ENCODE measurements around the gene MORN2. TPM values are rescaled to one million over a fixed set of nuclear protein-coding genes. Genes with fewer than 3 reads are reported as not detected.
A peak's percentile ranks its signal among the peaks of the same experiment; 100 is the strongest.
"Not testable (repeated sequence)": the region's sequence is repeated elsewhere in the genome, so short reads cannot be mapped to it uniquely, and the experiment has no call there.

The MORN2 gene
- 10 to 100 TPM in 9 of 12 donors, 1 to 10 TPM in 1, not detected in 2; 9.2 to 21.1 (median 13.8) TPM for polyA plus RNA-seq (ENCODE audit: insufficient read length in 12 of 12)
- long read RNA-seq, donor 1, transcript MORN2-201 (5 exons, 739 nt), result major isoform, 15 of 20 reads
- long read RNA-seq, donor 1, partial matches to known transcripts, result 5 of 20 reads
- long read RNA-seq, donor 1, other reads (novel, unspliced or antisense), result 0 of 20 reads
- long read RNA-seq, donor 2, transcript MORN2-201 (5 exons, 739 nt), result major isoform, 8 of 8 reads
- long read RNA-seq, donor 2, partial matches to known transcripts, result 0 of 8 reads
- long read RNA-seq, donor 2, other reads (novel, unspliced or antisense), result 0 of 8 reads
- long read RNA-seq, donor 3, transcript MORN2-201 (5 exons, 739 nt), result major isoform, 5 of 5 reads
- long read RNA-seq, donor 3, partial matches to known transcripts, result 0 of 5 reads
- long read RNA-seq, donor 3, other reads (novel, unspliced or antisense), result 0 of 5 reads
- long read RNA-seq, donor 4, result 0 reads
- long read RNA-seq, donor 5, transcript MORN2-201 (5 exons, 739 nt), result major isoform, 10 of 10 reads
- long read RNA-seq, donor 5, partial matches to known transcripts, result 0 of 10 reads
- long read RNA-seq, donor 5, other reads (novel, unspliced or antisense), result 0 of 10 reads
- long read RNA-seq, donor 6, transcript MORN2-201 (5 exons, 739 nt), result major isoform, 6 of 6 reads
- long read RNA-seq, donor 6, partial matches to known transcripts, result 0 of 6 reads
- long read RNA-seq, donor 6, other reads (novel, unspliced or antisense), result 0 of 6 reads
- long read RNA-seq, donor 7, transcript MORN2-201 (5 exons, 739 nt), result major isoform, 6 of 7 reads
- long read RNA-seq, donor 7, partial matches to known transcripts, result 0 of 7 reads
- long read RNA-seq, donor 7, other reads (novel, unspliced or antisense), result 0 of 7 reads
- long read RNA-seq, donor 8, transcript MORN2-201 (5 exons, 739 nt), result major isoform, 9 of 9 reads
- long read RNA-seq, donor 8, partial matches to known transcripts, result 0 of 9 reads
- long read RNA-seq, donor 8, other reads (novel, unspliced or antisense), result 0 of 9 reads
- long read RNA-seq, donor 9, transcript MORN2-201 (5 exons, 739 nt), result major isoform, 9 of 9 reads
- long read RNA-seq, donor 9, partial matches to known transcripts, result 0 of 9 reads
- long read RNA-seq, donor 9, other reads (novel, unspliced or antisense), result 0 of 9 reads
- long read RNA-seq, donor 10, transcript MORN2-201 (5 exons, 739 nt), result major isoform, 7 of 7 reads
- long read RNA-seq, donor 10, partial matches to known transcripts, result 0 of 7 reads
- long read RNA-seq, donor 10, other reads (novel, unspliced or antisense), result 0 of 7 reads
- long read RNA-seq, donor 11, transcript MORN2-201 (5 exons, 739 nt), result major isoform, 8 of 8 reads
- long read RNA-seq, donor 11, partial matches to known transcripts, result 0 of 8 reads
- long read RNA-seq, donor 11, other reads (novel, unspliced or antisense), result 0 of 8 reads

- DNase-seq, result peak; percentile 88
Observed at GRCh38 chr2:38875576-38876367, at the start of gene MORN2, which contains the start of gene DHX57. Gene MORN2 (plus strand): TSS chr2:38875976. Gene DHX57 (minus strand): TSS chr2:38875934. CDS start chr2:38868405, 7,529 bp downstream.

DNA sequence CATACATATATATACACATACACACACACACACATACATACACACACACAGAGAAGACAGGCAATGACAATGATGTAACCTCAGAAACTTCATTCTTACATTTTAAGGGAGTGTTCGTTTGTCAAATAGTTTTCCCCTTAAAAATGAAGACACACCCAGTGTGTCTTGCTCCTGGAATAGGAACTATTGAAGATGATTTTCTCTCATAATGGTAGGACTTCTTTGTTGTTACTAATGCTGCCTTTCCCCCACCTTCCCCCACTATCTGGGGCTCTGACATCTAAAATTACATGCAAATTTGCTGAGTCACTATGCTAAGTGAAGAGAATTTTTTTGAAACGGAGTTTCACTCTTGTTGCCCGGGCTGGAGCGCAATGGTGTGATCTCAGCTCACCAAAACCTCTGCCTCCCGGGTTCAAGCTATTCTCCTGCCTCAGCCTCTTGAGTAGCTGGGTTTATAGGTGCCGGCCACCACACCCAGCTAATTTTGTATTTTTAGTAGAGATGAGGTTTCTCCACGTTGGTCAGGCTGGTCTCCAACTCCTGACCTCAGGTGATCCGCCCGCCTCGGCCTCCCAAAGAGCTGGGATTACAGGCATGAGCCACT is 48.1 kb upstream of the MORN2 start:
- not testable (repeated sequence) for DNase-seq

- no peak for DNase-seq
Observed at GRCh38 chr2:38828460-38828859, 47.3 kb upstream of the MORN2 start.

GRCh38 chr2:38829971-38830370 is 45.8 kb upstream of the MORN2 start:
- DNase-seq, result no peak

DNA sequence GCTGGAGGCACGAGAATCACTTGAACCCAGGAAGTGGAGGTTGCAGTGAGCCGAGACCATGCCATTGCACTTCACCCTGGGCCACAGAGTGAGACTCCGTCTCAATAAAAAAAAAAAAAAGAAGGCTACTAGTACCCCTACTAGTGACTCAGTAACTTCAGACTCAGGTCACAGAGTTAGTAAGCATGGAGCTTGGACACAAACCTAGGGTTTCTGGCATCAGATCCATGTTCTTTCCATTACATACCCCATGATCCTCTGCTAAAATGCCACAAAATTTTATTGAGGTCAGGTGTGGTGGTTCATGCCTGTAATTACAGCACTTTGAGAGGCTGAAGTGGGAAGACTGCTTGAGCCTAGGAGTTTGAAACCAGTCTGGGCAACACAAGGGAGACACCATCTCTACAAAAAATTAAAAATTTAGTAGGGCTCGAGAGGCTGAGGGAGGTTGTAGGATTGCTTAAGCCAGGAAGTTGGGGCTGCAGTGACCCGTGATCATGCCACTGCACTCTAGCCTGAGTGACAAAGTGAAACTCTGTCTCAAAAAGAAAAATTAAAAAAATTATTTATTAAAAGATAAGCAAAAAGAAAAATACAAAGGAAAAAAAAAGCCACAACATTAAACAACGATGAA is 45.1 kb upstream of the MORN2 start:
- no peak for DNase-seq

DNA sequence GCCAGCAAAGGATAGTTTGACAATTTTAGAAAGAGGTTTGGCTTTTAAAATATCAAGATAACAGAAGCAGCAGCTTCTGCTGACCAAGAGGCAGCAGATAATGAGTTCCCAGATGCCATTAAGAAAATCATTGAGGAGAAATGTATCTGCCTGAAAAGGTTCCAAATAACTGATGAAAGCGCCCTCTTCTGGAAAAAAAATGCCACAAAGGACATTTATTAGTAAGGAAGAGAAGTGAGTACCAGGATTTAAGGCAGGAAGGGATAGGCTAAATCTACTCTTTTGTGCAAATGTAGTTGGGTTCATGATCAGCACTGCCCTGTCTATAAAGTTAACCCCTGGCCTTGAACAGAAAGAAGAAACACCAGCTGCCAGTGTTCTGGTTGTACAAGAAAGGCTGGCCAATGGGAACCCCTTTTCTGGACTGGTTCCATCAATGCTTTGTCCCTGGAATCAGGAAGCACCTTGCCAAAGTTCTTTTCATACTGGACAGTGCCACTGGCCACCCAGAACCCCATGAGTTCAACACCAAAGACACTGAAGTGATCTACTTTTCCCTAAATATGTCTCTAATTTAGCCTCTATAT is 40.7 kb upstream of the MORN2 start:
- DNase-seq, result no peak

- DNase-seq, result no peak
Observed at GRCh38 chr2:38835990-38836389, 39.8 kb upstream of the MORN2 start.

DNA sequence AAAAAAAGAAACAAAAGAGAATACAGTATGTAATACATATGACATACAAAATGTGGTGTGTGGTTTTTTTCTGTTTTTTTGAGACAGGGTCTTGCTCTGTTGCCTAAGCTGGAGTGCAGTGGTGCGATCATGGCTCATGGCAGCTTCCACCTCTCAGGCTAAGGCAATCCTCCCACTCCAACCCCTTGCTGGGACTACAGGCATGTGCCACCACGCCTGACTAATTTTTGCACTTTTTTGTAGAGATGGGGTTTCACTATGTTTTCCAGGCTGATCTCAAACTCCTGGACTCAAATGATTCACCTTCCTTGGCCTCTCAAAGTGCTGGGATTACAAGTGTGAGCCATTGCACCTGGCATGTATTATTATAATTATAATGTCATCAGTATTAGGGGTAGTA is 39.0 kb upstream of the MORN2 start:
- DNase-seq, result no peak

GRCh38 chr2:38850045-38850444 is 25.7 kb upstream of the MORN2 start:
- DNase-seq, result no peak

DNA sequence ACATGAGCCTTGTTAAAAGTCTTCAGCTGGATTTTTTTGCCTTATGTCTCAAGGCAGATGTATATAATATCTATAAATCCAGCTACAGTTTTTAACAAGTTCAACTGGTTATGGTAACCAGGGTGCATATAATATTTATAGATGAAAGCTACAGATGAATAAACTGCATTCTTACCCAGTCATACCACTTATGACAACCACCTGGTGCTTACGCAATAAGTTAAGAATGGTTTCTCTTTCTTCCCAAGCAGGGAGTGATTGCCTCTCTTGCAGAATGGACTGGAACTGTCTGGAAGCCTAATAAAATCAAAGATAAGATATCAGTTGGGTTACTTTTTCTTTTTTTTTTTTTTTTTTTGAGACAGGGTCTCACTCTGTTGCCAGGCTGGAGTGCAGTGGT is 19.6 kb upstream of the MORN2 start:
- no peak for DNase-seq

DNA sequence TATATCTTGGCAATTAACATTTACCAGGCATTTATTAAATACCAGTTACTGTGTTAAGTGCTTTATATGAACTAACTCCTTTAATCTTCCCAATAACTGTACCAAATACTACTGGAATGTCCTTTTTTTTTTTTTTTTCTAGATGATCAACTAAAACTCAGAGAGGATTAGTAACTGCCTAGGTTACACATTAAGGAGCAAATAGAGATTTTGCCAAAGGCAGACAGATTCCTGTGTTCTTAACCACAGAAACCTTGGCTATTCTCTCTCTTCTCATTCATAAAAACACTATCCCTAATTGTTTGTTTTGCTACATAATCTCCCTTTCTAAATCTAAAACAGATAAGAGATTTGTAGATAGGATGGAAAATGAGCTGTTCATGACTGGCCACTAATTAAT is 13.3 kb upstream of the MORN2 start:
- no peak for DNase-seq

- DNase-seq, result no peak
Observed at GRCh38 chr2:38863061-38863695, 12.6 kb upstream of the MORN2 start.

GRCh38 chr2:38866773-38867443 is 8.9 kb upstream of the MORN2 start:
- DNase-seq, result no peak

DNA sequence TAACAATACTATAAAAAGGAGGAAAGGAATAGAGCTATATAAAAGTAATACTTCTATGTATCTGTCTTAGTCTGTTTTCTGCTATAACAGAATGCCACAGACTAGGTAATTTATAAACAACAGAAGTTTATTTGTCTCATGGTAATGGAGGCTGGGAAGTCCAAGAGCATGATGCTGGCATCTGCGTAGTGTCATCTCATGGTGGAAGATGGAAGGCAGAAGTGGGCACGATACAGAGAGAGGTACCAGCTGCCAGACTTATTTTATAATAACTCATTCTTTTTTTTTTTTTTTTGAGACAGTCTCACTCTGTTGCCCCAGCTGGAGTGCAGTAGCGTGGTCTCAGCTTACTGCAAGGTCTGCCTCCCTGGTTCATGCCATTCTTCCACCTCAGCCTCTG is 4.3 kb upstream of the MORN2 start:
- DNase-seq, result no peak

- DNase-seq, result no peak
Observed at GRCh38 chr2:38873763-38874162, 2.0 kb upstream of the MORN2 start.

DNA sequence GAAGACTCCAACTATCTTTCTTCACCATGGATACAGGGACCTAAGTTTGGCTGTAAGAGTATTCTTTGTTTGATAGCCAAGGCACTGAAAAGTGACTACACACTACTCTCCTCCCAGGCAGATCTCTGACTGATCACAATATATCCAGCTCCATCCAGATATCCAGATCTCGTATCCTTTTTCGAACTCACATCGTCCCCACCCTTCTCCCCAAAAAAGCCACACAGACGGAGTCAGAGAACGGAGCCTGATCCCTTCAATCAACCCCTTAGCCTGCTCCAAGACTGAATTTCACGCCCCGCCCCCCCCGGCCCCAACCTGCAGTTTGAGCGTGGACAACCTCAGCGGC is 575 bp upstream of the MORN2 start:
- DNase-seq, result no peak

DNA sequence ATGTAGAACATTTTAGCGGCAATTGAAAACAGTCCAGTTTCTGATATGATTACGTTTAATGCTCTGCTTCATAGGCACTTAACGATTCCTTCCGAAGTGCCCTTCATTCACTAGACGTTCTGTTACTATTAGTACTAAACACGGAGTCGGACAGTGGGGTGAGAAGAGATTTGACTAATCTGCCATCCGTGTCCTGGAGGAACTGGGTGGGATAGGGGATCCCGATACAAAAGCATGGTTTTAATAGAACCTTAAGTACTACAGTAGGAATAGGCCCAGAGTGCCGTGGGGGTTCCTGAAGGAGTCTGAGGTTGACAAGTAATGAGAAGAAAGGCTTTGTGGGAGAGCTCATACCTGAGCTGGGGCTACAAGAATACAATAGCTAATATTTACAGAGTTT is 631 bp downstream of the MORN2 start:
- no peak for DNase-seq

DNA sequence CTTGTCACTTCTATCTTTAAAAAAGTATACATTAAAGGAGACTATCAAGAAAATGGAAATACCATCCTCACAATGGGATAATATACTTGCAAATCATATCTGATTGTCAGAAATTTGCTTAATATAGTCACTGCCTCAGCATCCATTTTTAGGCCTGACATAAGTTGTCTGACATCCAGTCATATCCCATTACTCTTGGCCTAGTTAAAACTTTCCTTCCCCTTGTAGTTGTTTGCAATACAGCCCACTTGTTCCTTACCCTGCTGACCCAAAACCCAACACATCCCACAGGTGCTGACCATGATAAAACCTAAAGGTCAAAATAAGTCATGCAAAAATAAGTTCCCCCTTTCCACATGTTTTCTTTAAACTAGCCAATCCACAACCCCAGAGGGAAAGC is 10.3 kb downstream of the MORN2 start:
- no peak for DNase-seq

All from muscle of arm (tissue), 14 donors.